ENCODE data around the gene DES.

Gene DES

DNA sequence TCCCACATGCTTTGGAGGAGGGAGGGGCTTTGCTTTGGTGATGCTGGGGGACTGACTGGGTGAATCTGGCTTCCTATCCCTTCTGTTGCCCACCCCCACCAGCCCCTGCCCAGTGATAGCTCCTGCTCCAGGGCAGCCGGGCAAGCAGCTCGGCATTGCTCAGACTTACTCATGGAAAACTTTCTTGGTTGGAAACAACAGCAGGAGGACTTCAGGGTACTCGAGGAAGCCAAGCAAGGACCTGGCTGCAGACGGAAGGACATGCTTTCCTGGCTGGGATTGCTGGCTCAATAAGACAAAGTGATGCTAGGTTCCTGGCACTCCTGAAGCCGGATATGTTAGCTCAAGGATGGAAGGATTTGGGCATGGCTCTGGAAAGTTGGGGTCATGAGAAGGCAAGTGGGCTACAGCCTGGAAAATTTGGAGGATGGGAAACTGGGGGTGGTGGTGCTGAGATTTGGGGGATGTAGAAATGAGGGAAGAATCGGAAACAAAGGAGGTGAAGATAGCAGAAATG lies 19.6 kb downstream of the DES start:
- in situ Hi-C loops (cut with MboI; ENCODE audit: low sequenced_read_pairs), result no loop called here

DNA sequence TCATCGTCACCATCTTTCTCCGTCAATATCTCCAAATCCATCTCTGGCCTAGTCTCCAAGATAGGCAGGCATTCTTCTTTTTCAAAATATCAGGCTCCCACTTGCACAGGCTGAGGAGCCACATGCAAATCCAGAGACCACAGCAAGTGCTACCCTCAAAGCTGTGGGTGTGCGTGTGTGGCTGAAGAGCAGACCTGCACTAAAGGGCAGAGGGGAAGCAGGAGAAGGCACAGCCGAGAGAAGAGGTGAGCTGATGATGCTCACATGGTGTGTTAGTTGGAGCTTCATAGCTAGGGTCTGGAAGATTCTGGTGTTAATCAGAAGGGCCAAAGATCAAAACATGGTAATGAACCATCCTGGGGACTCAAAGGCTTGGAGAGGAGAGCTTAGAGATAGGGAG lies 20.3 kb downstream of the DES start:
- in situ Hi-C loops (cut with MboI; ENCODE audit: low sequenced_read_pairs), result no loop called here

DNA sequence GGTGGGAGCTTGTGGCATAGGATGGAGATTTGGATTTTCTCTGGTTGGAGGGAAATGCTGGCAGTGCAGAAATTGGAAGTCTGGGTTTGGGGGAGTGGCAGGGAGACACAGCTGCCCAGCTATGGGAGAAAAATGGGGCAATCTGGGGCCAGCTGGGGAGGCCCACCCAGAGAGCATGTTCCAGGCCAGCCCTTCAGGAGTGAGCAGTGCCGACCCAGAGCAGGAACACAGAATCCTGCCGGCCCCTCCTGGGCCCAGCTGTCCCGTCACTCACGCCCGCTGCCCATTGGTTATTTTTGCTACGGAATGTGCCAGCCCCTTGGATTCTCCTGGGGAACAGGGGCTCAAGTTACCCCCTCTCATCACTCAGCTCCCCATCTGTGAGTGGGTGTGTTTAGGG lies 21.3 kb downstream of the DES start:
- in situ Hi-C loops (cut with MboI; ENCODE audit: low sequenced_read_pairs), result no loop called here

DNA sequence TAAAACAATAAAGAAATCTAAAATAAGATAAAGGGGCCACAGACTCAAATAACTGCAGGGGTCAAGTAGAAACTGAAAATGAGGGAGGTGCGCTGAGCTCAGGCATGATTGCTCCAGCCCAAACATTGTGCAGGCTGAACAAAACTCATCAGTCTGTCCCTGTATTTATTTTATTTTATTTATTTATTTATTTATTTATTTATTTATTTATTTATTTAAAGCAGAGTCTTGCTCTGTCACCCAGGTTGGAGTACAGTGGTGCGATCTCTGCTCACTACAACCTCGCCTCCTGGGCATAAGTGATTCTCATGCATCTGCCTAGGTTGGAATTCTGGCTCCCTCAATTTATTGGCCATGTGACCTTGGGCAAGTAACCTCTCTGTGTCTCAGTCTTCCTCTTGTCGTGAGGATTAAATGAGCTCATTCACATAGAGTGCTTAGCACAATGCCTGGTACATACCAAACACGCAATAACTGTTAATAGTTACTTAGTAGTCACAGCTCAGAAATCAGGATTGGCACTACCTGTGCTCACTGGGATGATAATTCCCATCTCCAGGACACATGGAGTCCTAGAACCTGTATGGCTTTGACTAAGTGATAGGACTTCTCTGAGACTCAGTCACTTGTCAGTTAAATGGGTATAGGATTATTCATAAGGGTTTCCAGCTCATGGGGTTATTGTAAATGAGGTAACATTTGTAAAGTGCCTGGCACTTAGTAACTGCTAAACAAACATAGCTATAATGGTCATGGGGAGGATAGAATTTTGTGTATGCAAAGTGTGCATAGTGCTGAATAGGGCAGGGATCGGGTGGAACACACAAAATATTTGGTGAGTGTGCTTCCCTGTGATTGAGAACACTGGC lies 22.4 kb downstream of the DES start:
- in situ Hi-C loops (cut with MboI; ENCODE audit: low sequenced_read_pairs), result no loop called here

DNA sequence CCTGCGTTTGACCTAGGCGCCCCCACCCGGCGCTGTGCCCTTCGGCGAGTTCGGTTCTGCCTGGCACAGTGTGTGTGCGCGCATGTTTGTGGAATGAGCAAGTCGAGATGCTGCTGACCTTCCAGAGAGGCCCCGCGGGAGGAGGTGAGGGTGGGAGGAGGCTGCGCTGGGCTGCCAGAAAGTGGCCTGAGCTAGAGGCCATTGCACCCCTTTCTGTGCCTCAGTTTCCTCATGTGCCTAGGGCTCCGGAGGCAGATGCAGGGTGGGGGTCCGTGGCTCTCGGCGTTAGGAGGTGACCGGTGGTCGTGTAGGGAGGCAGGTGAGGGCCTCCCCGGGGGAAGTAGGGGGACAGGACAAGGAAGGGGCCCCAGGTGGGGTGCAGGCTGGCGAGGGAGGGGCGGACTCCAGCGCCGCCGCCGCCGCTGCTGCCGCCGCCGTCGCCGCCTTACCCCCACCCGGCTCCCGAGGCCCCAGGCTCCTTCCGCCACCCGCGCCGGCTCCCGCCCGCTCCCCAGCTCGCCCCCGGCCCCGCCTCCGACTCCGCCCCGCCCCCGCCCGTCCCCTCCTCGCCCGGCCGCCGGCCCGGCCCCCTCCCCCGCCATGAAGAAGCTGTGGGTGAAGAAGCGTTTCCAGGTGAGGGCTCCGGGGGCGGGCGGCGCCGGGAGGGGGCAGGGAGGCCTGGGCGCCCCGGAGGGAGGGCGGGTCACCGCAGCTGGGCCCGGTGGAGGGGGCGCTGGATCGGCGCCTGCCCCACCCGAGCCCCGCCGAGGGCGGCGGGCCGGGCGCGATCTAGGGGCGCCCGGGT lies 23.5 kb downstream of the DES start:
- in situ Hi-C loops (cut with MboI; ENCODE audit: low sequenced_read_pairs), result no loop called here

DNA sequence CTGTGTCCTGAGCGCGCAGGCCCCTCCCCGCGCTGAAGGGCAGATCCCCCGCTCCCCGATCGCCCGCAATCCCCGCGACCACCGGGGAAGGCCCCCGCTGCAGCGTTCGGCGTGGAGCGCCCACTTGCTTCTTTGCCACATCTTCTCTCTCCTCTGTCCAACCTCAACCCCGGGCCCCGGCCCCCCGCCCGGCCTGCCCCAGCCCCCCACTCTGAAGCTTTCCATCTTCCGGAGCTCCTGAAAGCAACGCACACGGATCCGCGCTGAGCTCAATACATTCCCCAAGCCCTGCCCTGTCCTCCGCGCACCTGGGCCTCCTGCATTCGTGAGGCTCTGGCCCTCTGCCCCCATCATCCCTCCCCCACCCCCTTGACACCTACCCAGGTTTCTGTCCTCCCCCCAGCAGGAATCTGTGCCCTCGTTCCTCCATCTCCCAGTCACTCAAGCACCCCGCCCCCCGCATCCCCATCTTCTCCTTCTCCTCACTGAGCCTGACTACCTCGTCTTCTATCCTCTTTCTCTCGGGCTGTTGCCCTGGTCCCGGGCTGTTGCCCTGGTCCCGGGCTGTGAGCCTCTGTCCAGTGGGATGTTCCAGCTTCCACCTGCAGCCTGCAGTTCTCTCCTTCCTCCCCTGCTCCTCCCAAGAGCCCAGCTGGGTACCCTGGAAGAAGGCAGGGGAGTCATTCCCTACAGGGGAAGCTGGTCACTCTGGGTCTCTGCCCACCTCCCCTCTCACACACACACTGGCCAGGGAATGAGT lies 24.3 kb downstream of the DES start:
- in situ Hi-C loops (cut with MboI; ENCODE audit: low sequenced_read_pairs), result no loop called here

DNA sequence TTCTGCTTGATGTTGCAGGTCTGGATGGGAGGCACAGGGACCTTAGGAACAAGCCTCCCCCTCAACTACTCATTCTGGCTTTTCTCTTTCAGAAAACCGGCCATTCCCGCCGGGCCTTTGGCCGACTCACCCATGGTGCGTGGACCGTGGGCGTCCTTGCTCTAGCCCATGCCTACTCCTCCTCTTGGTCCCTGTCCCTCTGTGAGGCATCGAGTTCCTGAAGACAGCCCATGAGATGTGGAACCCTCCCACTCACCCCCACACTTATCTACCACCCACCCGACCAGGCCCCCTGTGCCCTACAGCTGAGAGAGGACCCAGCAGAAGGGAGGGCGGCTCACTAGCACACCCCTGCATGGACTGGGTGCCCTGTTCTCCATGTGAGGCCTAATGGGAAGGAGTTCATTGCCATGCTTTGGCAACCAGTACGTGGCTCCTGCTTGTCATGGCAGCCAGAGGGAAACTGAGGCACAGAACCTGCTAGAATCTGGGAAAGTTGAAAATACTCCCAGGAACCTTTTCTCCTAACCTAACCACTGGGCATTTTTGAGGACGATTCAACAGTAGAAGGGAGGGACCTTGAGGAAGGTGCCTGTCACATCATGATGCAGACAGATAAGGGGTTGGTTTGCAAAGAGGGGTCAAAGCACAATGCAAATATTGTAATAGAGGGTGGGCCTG lies 25.0 kb downstream of the DES start:
- in situ Hi-C loops (cut with MboI; ENCODE audit: low sequenced_read_pairs), result no loop called here

DNA sequence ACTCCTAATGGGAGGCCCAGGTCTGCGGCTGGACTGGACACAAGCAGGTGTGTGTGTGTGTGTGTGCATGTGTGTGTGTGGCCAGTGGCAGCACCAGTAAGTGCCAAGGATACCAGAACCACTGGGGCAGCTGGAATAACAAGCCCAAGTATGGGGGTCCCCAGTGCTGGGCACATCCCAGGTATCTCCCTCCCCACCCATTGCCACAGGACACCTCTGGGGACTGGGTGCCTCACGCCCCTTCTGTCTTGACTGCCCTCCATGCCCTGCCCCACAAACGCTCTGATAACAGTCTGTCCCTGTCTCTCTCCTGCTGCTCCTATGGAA lies 25.5 kb downstream of the DES start:
- in situ Hi-C loops (cut with MboI; ENCODE audit: low sequenced_read_pairs), result no loop called here

DNA sequence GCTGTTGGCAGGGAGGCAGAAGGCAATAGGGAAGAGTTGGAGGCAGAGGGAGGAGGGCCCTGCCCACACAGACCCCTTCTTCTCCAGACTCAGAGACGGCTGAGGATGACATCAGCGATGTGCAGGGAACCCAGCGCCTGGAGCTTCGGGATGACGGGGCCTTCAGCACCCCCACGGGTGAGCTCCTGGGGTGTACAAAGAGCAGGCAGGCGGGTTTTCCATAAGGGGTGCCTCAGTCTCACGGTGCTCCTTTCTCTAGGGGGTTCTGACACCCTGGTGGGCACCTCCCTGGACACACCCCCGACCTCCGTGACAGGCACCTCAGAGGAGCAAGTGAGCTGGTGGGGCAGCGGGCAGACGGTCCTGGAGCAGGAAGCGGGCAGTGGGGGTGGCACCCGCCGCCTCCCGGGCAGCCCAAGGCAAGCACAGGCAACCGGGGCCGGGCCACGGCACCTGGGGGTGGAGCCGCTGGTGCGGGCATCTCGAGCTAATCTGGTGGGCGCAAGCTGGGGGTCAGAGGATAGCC lies 26.5 kb downstream of the DES start:
- in situ Hi-C loops (cut with MboI; ENCODE audit: low sequenced_read_pairs), result no loop called here

DNA sequence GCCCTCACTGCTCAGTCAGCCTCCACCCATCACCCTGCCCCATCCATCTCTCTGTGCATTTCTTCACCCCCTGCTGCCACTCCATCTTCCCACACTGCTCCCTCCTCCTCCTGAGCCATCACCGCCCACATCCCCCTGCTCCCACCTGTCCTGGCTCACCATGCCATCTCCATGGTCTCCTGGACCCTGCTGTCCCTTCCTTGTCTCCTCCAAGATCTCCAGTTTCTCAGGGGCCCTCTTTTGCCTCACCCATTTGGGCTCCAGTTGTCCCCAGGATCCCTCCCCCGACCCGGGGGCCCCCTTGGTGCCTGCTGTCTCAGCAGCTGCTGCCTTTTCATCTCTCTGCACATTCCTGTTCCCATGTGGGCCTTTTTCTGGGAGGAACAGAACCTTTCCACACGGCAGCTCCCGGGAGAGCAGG lies 27.1 kb downstream of the DES start:
- in situ Hi-C loops (cut with MboI; ENCODE audit: low sequenced_read_pairs), result no loop called here

DNA sequence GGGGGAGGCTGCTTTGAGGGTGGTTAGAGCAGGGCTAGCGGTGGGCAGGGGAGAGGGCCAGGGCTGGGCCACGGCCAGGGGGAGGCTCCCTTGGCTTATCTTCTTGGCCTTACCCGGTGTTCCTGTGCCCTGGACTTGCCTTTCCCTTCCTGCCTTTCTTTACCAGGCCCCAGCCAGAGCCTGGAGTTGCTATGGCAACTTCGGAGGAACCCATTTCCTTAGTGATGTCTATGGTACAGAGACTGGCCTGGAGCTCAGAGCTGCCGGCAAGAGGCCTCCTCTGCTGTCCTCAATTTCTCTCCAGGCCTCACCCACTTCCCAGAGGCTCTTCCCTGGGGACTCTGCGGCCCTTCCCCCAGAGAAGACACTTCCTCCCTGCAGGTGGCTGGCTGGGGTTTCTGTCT lies 27.9 kb downstream of the DES start:
- in situ Hi-C loops (cut with MboI; ENCODE audit: low sequenced_read_pairs), result no loop called here

DNA sequence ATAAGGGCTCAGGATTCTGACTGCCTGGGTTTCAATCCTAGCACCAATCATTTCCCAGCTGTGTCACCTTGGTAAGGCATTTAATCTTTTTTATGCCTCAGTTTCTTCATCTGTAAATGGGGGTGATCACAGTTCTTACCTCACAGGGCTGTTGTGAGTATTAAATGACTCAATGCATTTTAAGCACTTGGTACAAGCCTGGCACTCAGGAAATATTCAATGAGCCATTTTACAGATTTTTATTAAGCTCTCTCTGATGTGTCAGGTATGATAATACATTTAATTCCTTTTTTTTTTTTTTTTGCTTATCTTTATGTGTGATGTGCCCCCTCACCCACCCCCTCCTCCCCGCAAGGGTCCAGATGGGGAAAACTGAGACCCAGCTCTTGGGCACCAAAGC lies 28.5 kb downstream of the DES start:
- in situ Hi-C loops (cut with MboI; ENCODE audit: low sequenced_read_pairs), result no loop called here

DNA sequence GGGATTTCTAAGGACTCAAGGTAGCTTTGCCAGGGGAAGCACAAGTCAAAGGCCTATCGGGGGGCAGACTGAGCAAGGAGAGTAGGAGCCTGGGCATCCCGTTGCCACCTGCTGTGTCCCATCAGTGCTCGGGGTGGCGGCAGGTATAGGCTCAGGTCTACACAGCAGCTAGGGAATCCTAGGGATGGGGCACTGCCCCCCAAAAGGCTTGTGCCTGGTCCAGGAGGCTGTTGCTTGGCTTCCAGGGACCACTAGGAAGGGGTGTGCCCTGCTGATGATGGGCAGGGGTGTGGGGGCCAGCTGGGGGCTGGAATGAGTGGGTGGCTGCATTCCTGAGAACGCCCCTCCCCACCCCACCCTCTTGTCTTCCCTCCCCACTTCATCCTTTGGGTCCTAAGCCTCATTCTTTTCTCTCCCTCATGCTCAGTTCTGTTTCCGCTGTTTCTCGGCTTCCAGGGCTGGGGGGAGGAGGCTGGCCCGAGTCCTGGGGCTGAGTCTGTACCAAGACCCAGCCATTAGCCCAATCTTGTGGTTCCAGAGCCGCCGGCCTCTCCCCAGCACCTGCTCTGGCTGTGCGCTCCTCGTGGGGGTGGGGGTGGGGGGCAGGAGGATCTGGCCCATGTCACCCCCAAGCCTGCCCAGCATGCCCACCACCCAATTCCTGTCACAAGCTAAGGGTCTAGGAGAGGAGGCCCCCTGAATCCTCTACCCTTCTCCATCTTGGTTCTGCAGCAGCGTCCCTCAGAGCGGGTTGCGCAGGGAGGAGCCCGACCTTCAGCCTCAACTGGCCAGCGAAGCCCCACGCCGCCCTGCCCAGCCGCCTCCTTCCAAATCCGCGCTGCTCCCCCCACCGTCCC lies 29.3 kb downstream of the DES start:
- in situ Hi-C loops (cut with MboI; ENCODE audit: low sequenced_read_pairs), result no loop called here

DNA sequence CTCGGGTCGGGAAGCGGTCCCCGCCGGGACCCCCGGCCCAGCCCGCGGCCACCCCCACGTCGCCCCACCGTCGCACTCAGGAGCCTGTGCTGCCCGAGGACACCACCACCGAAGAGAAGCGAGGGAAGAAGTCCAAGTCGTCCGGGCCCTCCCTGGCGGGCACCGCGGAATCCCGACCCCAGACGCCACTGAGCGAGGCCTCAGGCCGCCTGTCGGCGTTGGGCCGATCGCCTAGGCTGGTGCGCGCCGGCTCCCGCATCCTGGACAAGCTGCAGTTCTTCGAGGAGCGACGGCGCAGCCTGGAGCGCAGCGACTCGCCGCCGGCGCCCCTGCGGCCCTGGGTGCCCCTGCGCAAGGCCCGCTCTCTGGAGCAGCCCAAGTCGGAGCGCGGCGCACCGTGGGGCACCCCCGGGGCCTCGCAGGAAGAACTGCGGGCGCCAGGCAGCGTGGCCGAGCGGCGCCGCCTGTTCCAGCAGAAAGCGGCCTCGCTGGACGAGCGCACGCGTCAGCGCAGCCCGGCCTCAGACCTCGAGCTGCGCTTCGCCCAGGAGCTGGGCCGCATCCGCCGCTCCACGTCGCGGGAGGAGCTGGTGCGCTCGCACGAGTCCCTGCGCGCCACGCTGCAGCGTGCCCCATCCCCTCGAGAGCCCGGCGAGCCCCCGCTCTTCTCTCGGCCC lies 30.1 kb downstream of the DES start:
- in situ Hi-C loops (cut with MboI; ENCODE audit: low sequenced_read_pairs), result no loop called here

DNA sequence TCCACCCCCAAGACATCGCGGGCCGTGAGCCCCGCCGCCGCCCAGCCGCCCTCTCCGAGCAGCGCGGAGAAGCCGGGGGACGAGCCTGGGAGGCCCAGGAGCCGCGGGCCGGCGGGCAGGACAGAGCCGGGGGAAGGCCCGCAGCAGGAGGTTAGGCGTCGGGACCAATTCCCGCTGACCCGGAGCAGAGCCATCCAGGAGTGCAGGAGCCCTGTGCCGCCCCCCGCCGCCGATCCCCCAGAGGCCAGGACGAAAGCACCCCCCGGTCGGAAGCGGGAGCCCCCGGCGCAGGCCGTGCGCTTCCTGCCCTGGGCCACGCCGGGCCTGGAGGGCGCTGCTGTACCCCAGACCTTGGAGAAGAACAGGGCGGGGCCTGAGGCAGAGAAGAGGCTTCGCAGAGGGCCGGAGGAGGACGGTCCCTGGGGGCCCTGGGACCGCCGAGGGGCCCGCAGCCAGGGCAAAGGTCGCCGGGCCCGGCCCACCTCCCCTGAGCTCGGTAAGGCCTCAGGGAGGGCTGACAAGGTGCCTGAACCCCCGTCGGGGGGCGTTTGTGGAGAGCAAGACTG lies 30.7 kb downstream of the DES start:
- in situ Hi-C loops (cut with MboI; ENCODE audit: low sequenced_read_pairs), result no loop called here

DNA sequence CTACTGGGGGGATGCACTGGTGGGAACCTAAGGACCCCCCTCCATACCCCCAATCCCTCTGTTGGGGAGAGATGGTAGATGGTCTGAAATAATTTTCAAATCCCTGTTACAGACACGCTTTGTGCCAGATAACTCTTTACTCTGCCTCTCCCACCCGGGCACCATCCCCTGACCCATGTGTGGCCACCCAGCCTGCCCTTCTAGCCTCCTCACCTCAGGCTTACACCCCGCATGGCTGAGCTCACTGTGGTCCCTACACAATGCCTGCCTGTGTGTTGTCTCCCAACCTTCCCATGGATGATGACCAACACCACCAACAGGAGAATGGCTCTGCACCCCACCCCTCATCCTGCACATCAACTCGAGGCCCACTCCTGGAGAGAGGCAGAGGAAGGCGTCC lies 31.4 kb downstream of the DES start:
- in situ Hi-C loops (cut with MboI; ENCODE audit: low sequenced_read_pairs), result no loop called here

DNA sequence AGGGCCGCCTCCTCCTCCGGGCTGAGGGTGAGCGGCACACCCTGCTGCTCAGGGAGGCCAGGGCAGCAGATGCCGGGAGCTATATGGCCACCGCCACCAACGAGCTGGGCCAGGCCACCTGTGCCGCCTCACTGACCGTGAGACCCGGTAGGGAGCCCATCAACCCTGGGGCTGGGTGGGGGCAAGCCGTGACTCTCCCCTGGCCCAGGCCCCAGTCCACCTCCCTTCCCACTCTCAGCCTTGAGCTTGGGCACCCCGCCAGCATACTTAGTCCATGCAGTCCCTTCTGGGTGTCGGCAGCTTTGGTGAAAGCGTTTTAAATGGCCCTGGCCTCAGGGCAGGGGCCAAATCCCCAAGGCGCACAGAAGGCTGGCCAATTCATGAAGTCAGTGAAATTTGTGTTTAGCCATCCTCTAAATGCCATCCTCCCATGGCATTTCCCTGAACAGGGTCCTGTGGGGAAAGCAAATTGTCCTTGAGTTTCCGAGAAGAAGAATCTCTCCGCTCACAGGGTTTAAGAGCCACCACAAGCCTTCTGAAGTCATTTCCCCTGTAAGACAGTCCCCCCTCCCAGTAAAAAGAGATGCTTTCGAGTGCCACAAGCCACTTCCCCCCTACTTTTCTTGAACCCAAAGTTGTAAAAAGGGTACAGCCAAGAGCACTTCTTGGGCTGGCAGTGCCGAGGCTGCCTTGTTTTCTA lies 33.6 kb downstream of the DES start:
- in situ Hi-C loops (cut with MboI; ENCODE audit: low sequenced_read_pairs), result no loop called here
